H1 (cell line): ENCODE data around the gene GADD45A. TPM values are rescaled to one million over a fixed set of nuclear protein-coding genes. Genes with fewer than 3 reads are reported as not detected.

Experiments used
- CTCF ChIA-PET: fragments of 300-600 bp; sonication (Branson Sonifier 250); formaldehyde crosslinking; loops from one replicate; lab custom pipeline; 2021; ENCODE audit not compliant: partially characterized antibody; lab: Charles Lee
- POLR2A ChIA-PET: fragments of 300-600 bp; sonication (Branson Sonifier 250); formaldehyde crosslinking; loops from one replicate; lab custom pipeline; 2021; ENCODE audit warnings: inconsistent platforms; ENCODE audit not compliant: partially characterized antibody; lab: Charles Lee
- DNase-seq, 2 experiments: peaks; one replicate each; pipeline versions ENCODE4 v3.0.0 to v3.0.0-alpha.2; 2010 to 2022; ENCODE audit warnings: low spot score in 2 of 2, low read depth in 1 of 2, mixed read lengths in 1 of 2
- FAIRE-seq: peaks from 2 replicates; lab custom pipeline; 2011; peaks lifted over from hg19 to GRCh38; lab: Jason Lieb, UNC
- H2AFZ ChIP-seq: 2 replicates; pipeline ENCODE4 v1.8.1; 2012; ENCODE audit warnings: low read length, inconsistent platforms
- H2AK5ac ChIP-seq: 2 replicates; pipeline ENCODE4 v1.6.1; 2013; ENCODE audit warnings: low read depth, low read length
- H2BK120ac ChIP-seq: replicated peaks from 2 replicates; pipeline ENCODE3; 2013; ENCODE audit warnings: low read depth, low read length, inconsistent platforms
- H2BK12ac ChIP-seq: 2 replicates; pipeline ENCODE4 v1.6.1; 2013; ENCODE audit warnings: low read depth, low read length
- H2BK15ac ChIP-seq: 2 replicates; pipeline ENCODE4 v1.6.1; 2013; ENCODE audit warnings: low read length
- H2BK20ac ChIP-seq: 2 replicates; pipeline ENCODE4 v1.6.1; 2013; ENCODE audit warnings: low read length
- H2BK5ac ChIP-seq: 2 replicates; pipeline ENCODE4 v1.6.1; 2013; ENCODE audit warnings: low read depth, low read length
- H3K14ac ChIP-seq: 2 replicates; pipeline ENCODE4 v1.6.1; 2013; ENCODE audit warnings: inconsistent platforms; ENCODE audit not compliant: insufficient read length
- H3K18ac ChIP-seq: 2 replicates; pipeline ENCODE4 v1.6.1; 2013; ENCODE audit warnings: low read length; ENCODE audit errors: extremely low read depth
- H3K23ac ChIP-seq: 2 replicates; pipeline ENCODE4 v1.6.1; 2013; ENCODE audit warnings: inconsistent platforms; ENCODE audit not compliant: insufficient read length
- H3K23me2 ChIP-seq: 2 replicates; pipeline ENCODE4 v1.6.1; 2013; ENCODE audit warnings: low read depth, low read length
- H3K27ac ChIP-seq: 2 replicates; pipeline ENCODE4 v1.6.1; 2011; ENCODE audit warnings: low read depth, low read length, inconsistent platforms
- H3K27me3 ChIP-seq, 4 experiments: replicated peaks in 1 of 4; 1 replicate in 1 of 4; 2 replicates in 3 of 4; pipeline versions ENCODE4 v1.6.1 to v1.8.1; 2011 to 2013; ENCODE audit warnings: low read length in 3 of 4, mild to moderate bottlenecking in 3 of 4, inconsistent platforms in 2 of 4, mixed read lengths in 2 of 4, moderate library complexity in 1 of 4; ENCODE audit not compliant: control insufficient read depth in 3 of 4, insufficient read depth in 3 of 4; ENCODE audit errors: extremely low read depth in 1 of 4
- H3K36me3 ChIP-seq, 4 experiments: 2 replicates each; pipeline versions ENCODE4 v1.6.1 to v1.8.1; 2011 to 2013; ENCODE audit warnings: mild to moderate bottlenecking in 4 of 4, low read length in 3 of 4, moderate library complexity in 2 of 4, control low read depth in 1 of 4, inconsistent platforms in 1 of 4; ENCODE audit not compliant: insufficient read depth in 4 of 4, control insufficient read depth in 2 of 4
- H3K4ac ChIP-seq: replicated peaks from 2 replicates; pipeline ENCODE3; 2013; ENCODE audit warnings: low read length, low read depth, mixed read lengths, inconsistent platforms; ENCODE audit not compliant: insufficient read length
- H3K4me1 ChIP-seq, 4 experiments: replicated peaks in 1 of 4; 1 replicate in 1 of 4; 2 replicates in 3 of 4; pipeline versions ENCODE4 v1.6.1 to v1.8.1; 2011 to 2013; ENCODE audit warnings: low read length in 3 of 4, inconsistent platforms in 2 of 4, mixed read lengths in 1 of 4; ENCODE audit not compliant: insufficient read depth in 4 of 4, control insufficient read depth in 3 of 4
- H3K4me2 ChIP-seq, 2 experiments: 2 replicates each; pipeline versions ENCODE4 v1.6.1 to v1.8.1; 2011 to 2013; ENCODE audit warnings: low read depth in 2 of 2, low read length in 2 of 2, control low read depth in 1 of 2, inconsistent platforms in 1 of 2, mild to moderate bottlenecking in 1 of 2; ENCODE audit not compliant: insufficient read depth in 1 of 2
- H3K4me3 ChIP-seq, 4 experiments: fragments of 200-600, 300-600 bp in 1 of 4; sonication (generic), shearing (Covaris generic), sonication (Bioruptor Twin) in 1 of 4; 2 replicates each; pipeline versions ENCODE4 v1.5.1 to v1.8.1; 2011 to 2016; ENCODE audit warnings: low read length in 4 of 4, low read depth in 3 of 4, control low read depth in 2 of 4, inconsistent platforms in 2 of 4, mild to moderate bottlenecking in 2 of 4, mixed read lengths in 1 of 4, moderate library complexity in 1 of 4; ENCODE audit not compliant: insufficient read depth in 2 of 4; ENCODE audit errors: extremely low read depth in 1 of 4
- H3K56ac ChIP-seq: replicated peaks from 2 replicates; pipeline ENCODE3; 2013; ENCODE audit warnings: low read depth, mild to moderate bottlenecking, mixed read lengths, low read length, inconsistent platforms; ENCODE audit not compliant: insufficient read length
- H3K79me1 ChIP-seq: 2 replicates; pipeline ENCODE4 v1.6.1; 2013; ENCODE audit warnings: low read depth, low read length, control low read depth
- H3K79me2 ChIP-seq, 2 experiments: 2 replicates each; pipeline versions ENCODE4 v1.6.1 to v1.8.1; 2012 to 2013; ENCODE audit warnings: low read length in 2 of 2, mild to moderate bottlenecking in 2 of 2, inconsistent platforms in 1 of 2; ENCODE audit not compliant: insufficient read depth in 2 of 2, control insufficient read depth in 1 of 2
- H3K9ac ChIP-seq, 4 experiments: replicated peaks in 1 of 4; 1 replicate in 1 of 4; 2 replicates in 3 of 4; pipeline versions ENCODE4 v1.6.1 to v1.8.1; 2011 to 2013; ENCODE audit warnings: low read depth in 3 of 4, low read length in 3 of 4, control low read depth in 2 of 4, mild to moderate bottlenecking in 2 of 4, moderate library complexity in 2 of 4, inconsistent platforms in 1 of 4; ENCODE audit errors: extremely low read depth in 1 of 4
- H3K9me3 ChIP-seq, 2 experiments: 2 replicates each; pipeline versions ENCODE4 v1.6.1 to v1.8.1; 2012 to 2013; ENCODE audit warnings: mild to moderate bottlenecking in 2 of 2, moderate library complexity in 2 of 2, control low read depth in 1 of 2, inconsistent platforms in 1 of 2, low read depth in 1 of 2, low read length in 1 of 2, mixed read lengths in 1 of 2; ENCODE audit not compliant: insufficient read depth in 2 of 2
- H4K20me1 ChIP-seq, 2 experiments: replicated peaks in 1 of 2; 2 replicates each; pipeline versions ENCODE3 to v1.8.1; 2011 to 2013; ENCODE audit warnings: inconsistent platforms in 2 of 2, low read length in 2 of 2, mild to moderate bottlenecking in 1 of 2; ENCODE audit not compliant: insufficient read depth in 2 of 2, control insufficient read depth in 1 of 2
- H4K5ac ChIP-seq: 2 replicates; pipeline ENCODE4 v1.6.1; 2013; ENCODE audit warnings: low read length, low read depth, mixed read lengths, inconsistent platforms; ENCODE audit not compliant: insufficient read length
- H4K8ac ChIP-seq: 2 replicates; pipeline ENCODE4 v1.8.0; 2013; ENCODE audit warnings: mild to moderate bottlenecking, moderate library complexity, low read length, inconsistent platforms; ENCODE audit not compliant: insufficient read depth; ENCODE audit errors: extremely low read depth
- H4K91ac ChIP-seq: replicated peaks from 2 replicates; pipeline ENCODE3; 2013; ENCODE audit warnings: low read length, mixed read lengths, inconsistent platforms; ENCODE audit not compliant: insufficient read length
- SIX5 ChIP-seq: IDR thresholded peaks from 2 replicates; pipeline ENCODE4 v1.6.1; 2011; ENCODE audit warnings: mild to moderate bottlenecking, low read depth, low read length
- SP4 ChIP-seq: IDR thresholded peaks from 2 replicates; pipeline ENCODE4 v1.6.1; 2012; ENCODE audit warnings: low read length, inconsistent platforms
- TAF7 ChIP-seq: optimal IDR thresholded peaks from 2 replicates; pipeline ENCODE3; 2011; ENCODE audit warnings: low read depth, mild to moderate bottlenecking, inconsistent platforms, low read length, moderate library complexity, borderline replicate concordance
- TEAD4 ChIP-seq: IDR thresholded peaks from 2 replicates; pipeline ENCODE4 v1.6.1; 2012; ENCODE audit warnings: low read depth, low read length, inconsistent platforms, mixed read lengths
- ZNF274 ChIP-seq: IDR thresholded peaks from 2 replicates; pipeline ENCODE4 v1.7.0; 2012; ENCODE audit warnings: low read length, borderline replicate concordance; ENCODE audit errors: extremely low read depth
- WGBS, 2 experiments: shearing (Covaris generic) in 1 of 2; methylation state at CpG; one replicate each; pipeline versions ENCODE4 v1.1.6 to v1.1.7; 2013 to 2015; ENCODE audit warnings: low lambda C conversion rate in 2 of 2, mixed read lengths in 2 of 2, inconsistent platforms in 1 of 2, low coverage in 1 of 2, missing lambda C conversion rate in 1 of 2; ENCODE audit not compliant: insufficient replicate concordance in 2 of 2, insufficient coverage in 1 of 2, insufficient read length in 1 of 2; ENCODE audit errors: extremely low coverage in 1 of 2, missing lambda C conversion rate in 1 of 2; 5-methylcytosine and 5-hydroxymethylcytosine counted together
- polyA plus RNA-seq, 7 experiments: library from polyadenylated mRNA; depleted of rRNA in 3 of 7; stranded (reverse) in 5 of 7; unstranded in 2 of 7; fragments of >200 nt in 5 of 7; fragments of 200-250 nt in 2 of 7; gene quantifications; 1 replicate in 5 of 7; 2 replicates in 1 of 7; 4 replicates in 1 of 7; pipeline versions ENCODE4 v1.2.1 to v1.2.3, GENCODE V29; 2011 to 2013; ENCODE audit warnings: missing spikeins in 2 of 7, mixed read lengths in 2 of 7
- total RNA-seq: library from RNA; stranded (reverse); fragmentation: NEBNext Ultra II Directional; extraction: Animal tissue kit (Norgen Biotek cat#: 25700); gene quantifications from 2 replicates; pipeline ENCODE4 v1.2.1, GENCODE V29; 2021

The GADD45A gene
- total and polyA plus RNA-seq, 2 of the 8 experiments (the other 6 are each of a cell fraction or from before 2014, with no cell fraction given): 7.6 to 15.6 TPM

GRCh38 chr1:67645495-67646144 is 39.4 kb upstream of the GADD45A start:
- no peak overlapping the region for H2BK20ac ChIP-seq
- H3K4me3 ChIP-seq: no peak overlapping the region
- H3K79me2 ChIP-seq: no peaks in the 10 kb centered on the region
- no peak overlapping the region for H2AFZ ChIP-seq
- no peaks in the 10 kb centered on the region for H3K9me3 ChIP-seq
- no peak overlapping the region for H3K14ac ChIP-seq
- no peak overlapping the region for H2AK5ac ChIP-seq
- H4K5ac ChIP-seq: no peak overlapping the region
- no peak overlapping the region for H2BK12ac ChIP-seq
- H3K9ac ChIP-seq: no peak overlapping the region
- H4K91ac ChIP-seq: no peak overlapping the region
- H4K8ac ChIP-seq: no peak overlapping the region
- TF ChIP-seq TEAD4: no peak
- no peak for TF ChIP-seq TAF7
- TF ChIP-seq SIX5: no peak
- TF ChIP-seq SP4: no peak
- TF ChIP-seq ZNF274: no peak
- TF ChIP-seq, all 59 proteins: peak for 0
- Histone ChIP-seq H3K27ac (no peak overlapping the region), H3K18ac (no peak overlapping the region), H3K79me1 (no peaks in the 10 kb centered on the region), H3K4me2 (no peak overlapping the region), H3K4ac (no peak overlapping the region), H2BK5ac (no peak overlapping the region), H4K20me1 (no peaks in the 10 kb centered on the region), H2BK120ac (no peak overlapping the region), H3K27me3 (no peaks in the 10 kb centered on the region), H2BK15ac (no peak overlapping the region), H3K23me2 (no peaks in the 10 kb centered on the region), H3K23ac (no peak overlapping the region), H3K36me3 (no peaks in the 10 kb centered on the region), H3K56ac (no peak overlapping the region), H3K4me1 (no peaks in the 10 kb centered on the region; a peak in 1 of 7 replicates)
- no peak for DNase-seq
- no peak for FAIRE-seq
- POLR2A ChIA-PET: no interaction called here
- CTCF ChIA-PET: interaction anchor here (0.6 to 2.1 kb wide), 4 partner anchors 16 to 125 kb away, joined by 3 to 5 read pairs (median 3); no protein-coding TSS in a partner anchor
- WGBS, 2 experiments: 84% methylated on average over 3 of the region's 3 CpGs; no CpG with 5 or more reads in 1 of the 2 experiments
